Activated CD8-positive, alpha-beta memory T cell treated with anti-CD3 and anti-CD28 coated beads for 36 hours (primary cell): ENCODE results near the gene PHKG1. TPM values are rescaled to one million over a fixed set of nuclear protein-coding genes. Genes with fewer than 3 reads are reported as not detected.
"Not testable (repeated sequence)": the region's sequence is repeated elsewhere in the genome, so short reads cannot be mapped to it uniquely, and the experiment has no call there.

ENCODE experiments used
- CTCF ChIA-PET: fragments of 350-600 bp; sonication (Branson Sonifier 250); formaldehyde crosslinking; loops from one replicate; lab custom pipeline; 2021; ENCODE audit warnings: antibody characterized with exemption; lab: Charles Lee
- POLR2A ChIA-PET: fragments of 350-600 bp; sonication (Branson Sonifier 250); formaldehyde crosslinking; loops from one replicate; lab custom pipeline; 2021; ENCODE audit warnings: antibody characterized with exemption; lab: Charles Lee
- total RNA-seq, 2 experiments: library from RNA; stranded (reverse); gene quantifications; one replicate each; pipeline ENCODE4 v1.2.3, GENCODE V29; 2021

The PHKG1 gene
- total RNA-seq: 1 to 10 TPM; 1.3 to 1.6 TPM

- ChIA-PET POLR2A (no interaction called here), CTCF (interaction anchor here (2.5 kb wide), 1 partner anchor 19 kb away, joined by 7 read pairs; no protein-coding TSS in a partner anchor)
These were observed at the start of gene PHKG1 for GRCh38 chr7:56092789-56093531. Gene PHKG1 (minus strand): TSS chr7:56092952. CDS start chr7:56088941, 4,011 bp downstream.

GRCh38 chr7:56131062-56131461 lies 38.3 kb upstream of the PHKG1 start:
- CTCF ChIA-PET, POLR2A ChIA-PET: not testable (repeated sequence)

- CTCF ChIA-PET: interaction anchor here (0.7 kb wide), 1 partner anchor 768 kb away, joined by 3 read pairs; no protein-coding TSS in a partner anchor
- POLR2A ChIA-PET: no interaction called here
These were observed 34.7 kb upstream of the PHKG1 start for GRCh38 chr7:56127241-56127975.

GRCh38 chr7:56125831-56126230 lies 33.1 kb upstream of the PHKG1 start:
- ChIA-PET POLR2A (no interaction called here), CTCF (no interaction called here)

- ChIA-PET POLR2A (no interaction called here), CTCF (no interaction called here)
These were observed 32.2 kb upstream of the PHKG1 start for GRCh38 chr7:56124981-56125380.

- POLR2A ChIA-PET: no interaction called here
- CTCF ChIA-PET: no interaction called here
These were observed 28.7 kb upstream of the PHKG1 start for GRCh38 chr7:56121440-56121839.

- CTCF ChIA-PET: no interaction called here
- POLR2A ChIA-PET: no interaction called here
These were observed 23.2 kb upstream of the PHKG1 start, which contains the start of gene NUPR2 for GRCh38 chr7:56115852-56116538. Gene NUPR2 (minus strand): TSS chr7:56116417. CDS start chr7:56116314, 103 bp downstream.

- POLR2A ChIA-PET: interaction anchor here (0.7 kb wide), 1 partner anchor 13 kb away, joined by 6 read pairs; no protein-coding TSS in a partner anchor
- CTCF ChIA-PET: not testable (repeated sequence)
These were observed 19.5 kb upstream of the PHKG1 start for GRCh38 chr7:56112244-56112643.

GRCh38 chr7:56110611-56111010 lies 17.9 kb upstream of the PHKG1 start:
- ChIA-PET CTCF (no interaction called here), POLR2A (no interaction called here)

GRCh38 chr7:56107954-56108258 lies 15.2 kb upstream of the PHKG1 start:
- POLR2A ChIA-PET: interaction anchor here (0.6 kb wide), 1 partner anchor 19 kb away, joined by 4 read pairs; no protein-coding TSS in a partner anchor

GRCh38 chr7:56106108-56107073 lies 13.6 kb upstream of the PHKG1 start, which contains the start of gene CHCHD2:
Gene CHCHD2 (minus strand): TSS chr7:56106476. CDS start chr7:56106413, 63 bp downstream.
- POLR2A ChIA-PET: interaction anchor here (0.6 to 2.0 kb wide), 5 partner anchors 19 to 1348 kb away, joined by 3 to 13 read pairs (median 4); partner anchors contain the start of genes CCT6A, PSPH, SEC61G and SUMF2
- CTCF ChIA-PET: interaction anchor here (0.8 to 1.3 kb wide), 2 partner anchors 32 to 143 kb away, joined by 3 read pairs; no protein-coding TSS in a partner anchor

More at GRCh38 chr7:56107954-56108258, 15.2 kb upstream of the PHKG1 start:
- CTCF ChIA-PET: no interaction called here

- ChIA-PET POLR2A (interaction anchor here (0.6 to 2.0 kb wide), 4 partner anchors 41 to 1347 kb away, joined by 3 to 13 read pairs (median 4); partner anchors contain the start of genes CCT6A, PSPH, SEC61G and SUMF2), CTCF (interaction anchor here (0.8 to 1.3 kb wide), 3 partner anchors 31 to 142 kb away, joined by 3 read pairs; no protein-coding TSS in a partner anchor)
These were observed 12.8 kb upstream of the PHKG1 start for GRCh38 chr7:56105508-56105907.

- POLR2A ChIA-PET: not testable (repeated sequence)
- CTCF ChIA-PET: interaction anchor here (1.2 kb wide), 1 partner anchor 139 kb away, joined by 3 read pairs; no protein-coding TSS in a partner anchor
These were observed 11.4 kb upstream of the PHKG1 start for GRCh38 chr7:56104138-56104537.

- ChIA-PET CTCF (no interaction called here), POLR2A (interaction anchor here (0.6 to 0.7 kb wide), 2 partner anchors 12 to 1450 kb away, joined by 6 to 9 read pairs; no protein-coding TSS in a partner anchor)
These were observed 6.9 kb upstream of the PHKG1 start for GRCh38 chr7:56099653-56100052.

- POLR2A ChIA-PET: interaction anchor here (0.7 to 1.0 kb wide), 3 partner anchors 19 to 655 kb away, joined by 3 to 8 read pairs (median 4); no protein-coding TSS in a partner anchor
- CTCF ChIA-PET: not testable (repeated sequence)
These were observed 5.6 kb upstream of the PHKG1 start for GRCh38 chr7:56098187-56099008.

GRCh38 chr7:56097700-56098099 lies 4.9 kb upstream of the PHKG1 start:
- CTCF ChIA-PET: no interaction called here
- POLR2A ChIA-PET: no interaction called here

GRCh38 chr7:56092388-56092787 lies 364 bp downstream of the PHKG1 start:
- POLR2A ChIA-PET: not testable (repeated sequence)

More at GRCh38 chr7:56092388-56092787, 364 bp downstream of the PHKG1 start:
- CTCF ChIA-PET: interaction anchor here (2.5 kb wide), 1 partner anchor 18 kb away, joined by 7 read pairs; no protein-coding TSS in a partner anchor
